Endothelial cell of umbilical vein (primary cell): Measurements from ENCODE around the gene RNF121. TPM values are rescaled to one million over a fixed set of nuclear protein-coding genes. Genes with fewer than 3 reads are reported as not detected.

Source experiments
- BruUV-seq: library from RNA; stranded (reverse); fragments of 400-500 nt; replicated peaks from 2 replicates; lab custom pipeline; 2021; lab: Mats Ljungman, UMichigan
- CTCF ChIA-PET: fragments of 300-600, 350-600 bp; sonication (Branson Sonifier 250); formaldehyde crosslinking; loops from one replicate; lab custom pipeline; 2021; ENCODE audit warnings: antibody characterized with exemption, inconsistent platforms; lab: Charles Lee
- POLR2A ChIA-PET: fragments of 300-600, 350-600 bp; sonication (Branson Sonifier 250); formaldehyde crosslinking; loops from one replicate; lab custom pipeline; 2021; ENCODE audit warnings: antibody characterized with exemption, inconsistent platforms; lab: Charles Lee
- DNase-seq: peaks from one replicate; pipeline ENCODE4 v3.0.0-alpha.2; 2011; ENCODE audit warnings: low read depth, low spot score
- FAIRE-seq: peaks from 2 replicates; lab custom pipeline; 2011; peaks lifted over from hg19 to GRCh38; lab: Jason Lieb, UNC
- H2AFZ ChIP-seq: 2 replicates; pipeline ENCODE4 v1.6.0; 2012; ENCODE audit warnings: low read depth, low read length, control low read depth, inconsistent platforms
- H3K27ac ChIP-seq: 2 replicates; pipeline ENCODE4 v1.5.1; 2011; ENCODE audit warnings: low read depth, mild to moderate bottlenecking, control low read depth, low read length, moderate library complexity; ENCODE audit not compliant: insufficient read depth
- H3K27me3 ChIP-seq, 2 experiments: 2 replicates each; pipeline versions ENCODE4 v1.6.0 to v1.6.1; 2011; ENCODE audit warnings: low read length in 2 of 2, mixed read lengths in 1 of 2; ENCODE audit not compliant: control insufficient read depth in 2 of 2, insufficient read depth in 2 of 2
- H3K36me3 ChIP-seq, 2 experiments: 2 replicates in 1 of 2; 3 replicates in 1 of 2; pipeline ENCODE4 v1.5.1; 2011; ENCODE audit warnings: low read length in 2 of 2, mild to moderate bottlenecking in 1 of 2, moderate library complexity in 1 of 2; ENCODE audit not compliant: control insufficient read depth in 2 of 2, insufficient read depth in 2 of 2; ENCODE audit errors: extremely low read depth in 1 of 2
- H3K4me1 ChIP-seq: 3 replicates; pipeline ENCODE4 v1.5.1; 2011; ENCODE audit warnings: mild to moderate bottlenecking, low read length; ENCODE audit not compliant: control insufficient read depth, insufficient read depth; ENCODE audit errors: extremely low read depth
- H3K4me2 ChIP-seq: 2 replicates; pipeline ENCODE4 v1.6.1; 2011; ENCODE audit warnings: low read length, control low read depth, mixed read lengths; ENCODE audit not compliant: insufficient read depth
- H3K4me3 ChIP-seq, 3 experiments: fragments of 200-600 bp in 1 of 3; sonication (generic), shearing (Covaris generic) in 1 of 3; replicated peaks in 1 of 3; 2 replicates each; pipeline ENCODE4 v1.5.1; 2011 to 2016; ENCODE audit warnings: control low read depth in 3 of 3, low read length in 3 of 3, mild to moderate bottlenecking in 2 of 3, inconsistent platforms in 1 of 3, low read depth in 1 of 3, moderate library complexity in 1 of 3; ENCODE audit not compliant: insufficient read depth in 1 of 3
- H3K79me2 ChIP-seq: 2 replicates; pipeline ENCODE4 v1.6.0; 2012; ENCODE audit warnings: low read length, inconsistent platforms; ENCODE audit not compliant: control insufficient read depth, insufficient read depth
- H3K9ac ChIP-seq: replicated peaks from 2 replicates; pipeline ENCODE3; 2011; ENCODE audit warnings: low read length, control low read depth; ENCODE audit not compliant: insufficient read depth; ENCODE audit errors: extremely low read depth
- H3K9me1 ChIP-seq: replicated peaks from 3 replicates; pipeline ENCODE4 v1.6.0; 2011; ENCODE audit warnings: mild to moderate bottlenecking, low read length; ENCODE audit not compliant: control insufficient read depth, insufficient read depth; ENCODE audit errors: extremely low read depth
- H3K9me3 ChIP-seq: replicated peaks from 2 replicates; pipeline ENCODE4 v1.5.1; 2012; ENCODE audit warnings: low read length, inconsistent platforms; ENCODE audit not compliant: control insufficient read depth, insufficient read depth
- H4K20me1 ChIP-seq: replicated peaks from 2 replicates; pipeline ENCODE3; 2011; ENCODE audit warnings: mild to moderate bottlenecking, low read length; ENCODE audit not compliant: control insufficient read depth, insufficient read depth; ENCODE audit errors: extremely low read depth
- EZH2 ChIP-seq: IDR thresholded peaks from 2 replicates; pipeline ENCODE4 v1.6.1; 2012; ENCODE audit warnings: borderline replicate concordance, low read depth, mild to moderate bottlenecking, moderate library complexity, low read length, inconsistent platforms; ENCODE audit not compliant: severe bottlenecking
- FOS ChIP-seq: IDR thresholded peaks from 2 replicates; pipeline ENCODE4 v1.6.1; 2011; ENCODE audit warnings: mild to moderate bottlenecking, low read length, moderate library complexity, borderline replicate concordance; ENCODE audit not compliant: insufficient read depth
- GATA2 ChIP-seq: IDR thresholded peaks from 2 replicates; pipeline ENCODE4 v1.7.0; 2011; ENCODE audit warnings: low read depth, mild to moderate bottlenecking, moderate library complexity, mixed read lengths, low read length; ENCODE audit not compliant: insufficient read length, insufficient read depth
- JUN ChIP-seq: IDR thresholded peaks from 2 replicates; pipeline ENCODE4 v1.6.1; 2011; ENCODE audit warnings: borderline replicate concordance, low read depth; ENCODE audit not compliant: insufficient read length, insufficient read depth
- MYC ChIP-seq: IDR thresholded peaks from one replicate; pipeline ENCODE4 v1.6.1; 2011; ENCODE audit warnings: mild to moderate bottlenecking, low read depth, low read length
- POLR2A ChIP-seq: IDR thresholded peaks from 2 replicates; pipeline ENCODE4 v1.6.1; 2012; ENCODE audit warnings: low read depth, mild to moderate bottlenecking, control low read depth, low read length
- POLR2AphosphoS5 ChIP-seq: IDR thresholded peaks from 2 replicates; pipeline ENCODE4 v1.6.1; 2012; ENCODE audit warnings: low read depth, mild to moderate bottlenecking, control low read depth, low read length, moderate library complexity; ENCODE audit not compliant: insufficient read depth
- dilution Hi-C: fragments of 300-500 bp; cut with MboI; formaldehyde crosslinking; loops from one replicate; pipeline ENCODE4 v1.15.0; 2019; ENCODE audit warnings: low sequenced_read_pairs; ENCODE audit not compliant: extremely low pct_ligation_motif_present
- intact Hi-C: fragments of 100-400 bp; cut with micrococcal nuclease; formaldehyde crosslinking; loops from one replicate; pipeline ENCODE4 v1.10.0; 2022
- polyA plus RNA-seq, 4 experiments: library from polyadenylated mRNA; depleted of rRNA in 3 of 4; stranded (reverse) in 3 of 4; unstranded in 1 of 4; fragments of >200 nt; gene quantifications; 2 replicates each; pipeline versions ENCODE4 v1.2.1 to v1.2.3, GENCODE V29; 2011 to 2012; ENCODE audit warnings: missing spikeins in 1 of 4
- total RNA-seq: library from RNA; stranded (reverse); gene quantifications from 2 replicates; pipeline ENCODE4 v1.2.3, GENCODE V29; 2021
- TF ChIP-seq, protein P1 (sequence below): IDR thresholded peaks from 2 replicates; pipeline ENCODE4 v1.6.1; 2011; ENCODE audit not compliant: insufficient read depth, insufficient read length
- TF ChIP-seq, protein P2 (sequence below), 2 donors: IDR thresholded peaks; 1 replicate in 1 of 2; 2 replicates in 1 of 2; pipeline ENCODE4 v1.5.1; 2011; ENCODE audit warnings: low read length in 2 of 2, mild to moderate bottlenecking in 2 of 2, moderate library complexity in 2 of 2, control low read depth in 1 of 2, inconsistent platforms in 1 of 2, low read depth in 1 of 2; ENCODE audit not compliant: insufficient read depth in 1 of 2; ENCODE audit errors: extremely low read depth in 1 of 2

The RNF121 gene
- total and polyA plus RNA-seq, 2 donors (not counting 3 experiments of a cell fraction or from before 2014, with no cell fraction given): 61.4 to 99.9 TPM

DNA sequence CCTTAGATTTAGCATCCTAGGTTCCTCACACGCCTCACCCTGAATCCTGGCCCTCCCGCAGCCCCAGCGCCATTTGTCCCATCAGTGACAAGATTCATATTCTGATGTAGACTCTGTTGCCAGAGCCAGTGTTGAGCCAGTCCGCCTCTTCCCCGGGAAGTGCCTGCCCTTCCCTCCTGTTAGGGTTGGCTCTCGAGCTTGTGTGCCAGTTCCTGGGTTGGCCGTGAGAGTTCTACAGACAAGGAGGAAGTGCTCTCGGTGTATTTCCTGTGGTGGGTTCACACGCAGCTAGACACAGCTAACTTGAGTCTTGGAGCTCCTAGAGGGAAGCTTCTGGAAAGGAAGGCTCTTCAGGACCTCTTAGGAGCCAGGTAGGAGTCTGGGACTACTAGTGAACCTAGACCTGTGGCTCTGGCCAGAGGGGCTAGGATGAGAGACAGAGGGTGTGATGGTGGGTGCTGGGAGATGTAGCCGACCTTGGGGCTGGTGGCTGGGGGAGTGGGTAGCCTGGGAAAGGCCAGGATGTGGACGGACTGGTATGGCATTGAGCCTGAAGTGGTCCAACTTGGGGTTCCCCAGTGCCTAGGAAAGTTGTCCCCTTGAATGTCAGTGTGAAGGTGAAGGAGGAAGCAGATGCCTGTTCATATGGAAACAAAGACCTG is 69.9 kb downstream of the RNF121 start, which contains the start of gene IL18BP:
IL18BP (plus strand) TSS at position 261 of the 662 bp plus-strand sequence. CDS start 1,076 bp downstream, outside the sequence.
- ChIA-PET CTCF (interaction anchor here (0.9 to 1.3 kb wide), 5 partner anchors 20 to 185 kb away, joined by 3 to 5 read pairs (median 4); no protein-coding TSS in a partner anchor), POLR2A (interaction anchor here (1.3 kb wide), 1 partner anchor 70 kb away, joined by 3 read pairs; the partner anchor contains the start of genes RNF121 and XNDC1N)
- Histone ChIP-seq H4K20me1 (no peaks in the 10 kb centered on the region), H3K27me3 (no peaks in the 10 kb centered on the region), H2AFZ (no peak within 1 kb of the TSS), H3K36me3 (peaks cover 8 to 34% of the 10 kb centered on the region in 2 experiments), H3K27ac (peak within 1 kb of the TSS; percentile 29), H3K79me2 (peaks cover 2% of the 10 kb centered on the region), H3K4me3 (no peak within 1 kb of the TSS), H3K9me1 (no peaks in the 10 kb centered on the region), H3K9me3 (no peaks in the 10 kb centered on the region), H3K4me1 (peaks cover 8% of the 10 kb centered on the region), H3K9ac (no peak within 1 kb of the TSS), H3K4me2 (no peak within 1 kb of the TSS)
- TF ChIP-seq POLR2AphosphoS5: no peak
- TF ChIP-seq, protein P1, sequence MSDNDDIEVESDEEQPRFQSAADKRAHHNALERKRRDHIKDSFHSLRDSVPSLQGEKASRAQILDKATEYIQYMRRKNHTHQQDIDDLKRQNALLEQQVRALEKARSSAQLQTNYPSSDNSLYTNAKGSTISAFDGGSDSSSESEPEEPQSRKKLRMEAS: no peak
- TF ChIP-seq EZH2: no peak
- no peak for TF ChIP-seq FOS
- TF ChIP-seq MYC: no peak
- no peak for TF ChIP-seq POLR2A
- no peak for TF ChIP-seq GATA2
- no peak for TF ChIP-seq JUN
- TF ChIP-seq, protein P2, sequence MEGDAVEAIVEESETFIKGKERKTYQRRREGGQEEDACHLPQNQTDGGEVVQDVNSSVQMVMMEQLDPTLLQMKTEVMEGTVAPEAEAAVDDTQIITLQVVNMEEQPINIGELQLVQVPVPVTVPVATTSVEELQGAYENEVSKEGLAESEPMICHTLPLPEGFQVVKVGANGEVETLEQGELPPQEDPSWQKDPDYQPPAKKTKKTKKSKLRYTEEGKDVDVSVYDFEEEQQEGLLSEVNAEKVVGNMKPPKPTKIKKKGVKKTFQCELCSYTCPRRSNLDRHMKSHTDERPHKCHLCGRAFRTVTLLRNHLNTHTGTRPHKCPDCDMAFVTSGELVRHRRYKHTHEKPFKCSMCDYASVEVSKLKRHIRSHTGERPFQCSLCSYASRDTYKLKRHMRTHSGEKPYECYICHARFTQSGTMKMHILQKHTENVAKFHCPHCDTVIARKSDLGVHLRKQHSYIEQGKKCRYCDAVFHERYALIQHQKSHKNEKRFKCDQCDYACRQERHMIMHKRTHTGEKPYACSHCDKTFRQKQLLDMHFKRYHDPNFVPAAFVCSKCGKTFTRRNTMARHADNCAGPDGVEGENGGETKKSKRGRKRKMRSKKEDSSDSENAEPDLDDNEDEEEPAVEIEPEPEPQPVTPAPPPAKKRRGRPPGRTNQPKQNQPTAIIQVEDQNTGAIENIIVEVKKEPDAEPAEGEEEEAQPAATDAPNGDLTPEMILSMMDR (IDR thresholded peaks at IDR 0.05; ENCODE audit: extremely low read depth in 1 of 2, insufficient read depth in 1 of 2, low read depth in 1 of 2, low read length in 2 of 2): no peak
- BruUV-seq: no TSS peak
- DNase-seq (no peak), FAIRE-seq (peak; percentile 65)
- dilution Hi-C loops: no loop called here
- intact Hi-C loops: no loop called here
